DMS153 (cell line): ENCODE results near the gene COL9A3.
A peak's percentile ranks its signal among the peaks of the same experiment; 100 is the strongest.

Experiments used
- DNase-seq: peaks from one replicate; lab custom pipeline; 2025; lab: John Stamatoyannopoulos, UW

The COL9A3 gene

DNA sequence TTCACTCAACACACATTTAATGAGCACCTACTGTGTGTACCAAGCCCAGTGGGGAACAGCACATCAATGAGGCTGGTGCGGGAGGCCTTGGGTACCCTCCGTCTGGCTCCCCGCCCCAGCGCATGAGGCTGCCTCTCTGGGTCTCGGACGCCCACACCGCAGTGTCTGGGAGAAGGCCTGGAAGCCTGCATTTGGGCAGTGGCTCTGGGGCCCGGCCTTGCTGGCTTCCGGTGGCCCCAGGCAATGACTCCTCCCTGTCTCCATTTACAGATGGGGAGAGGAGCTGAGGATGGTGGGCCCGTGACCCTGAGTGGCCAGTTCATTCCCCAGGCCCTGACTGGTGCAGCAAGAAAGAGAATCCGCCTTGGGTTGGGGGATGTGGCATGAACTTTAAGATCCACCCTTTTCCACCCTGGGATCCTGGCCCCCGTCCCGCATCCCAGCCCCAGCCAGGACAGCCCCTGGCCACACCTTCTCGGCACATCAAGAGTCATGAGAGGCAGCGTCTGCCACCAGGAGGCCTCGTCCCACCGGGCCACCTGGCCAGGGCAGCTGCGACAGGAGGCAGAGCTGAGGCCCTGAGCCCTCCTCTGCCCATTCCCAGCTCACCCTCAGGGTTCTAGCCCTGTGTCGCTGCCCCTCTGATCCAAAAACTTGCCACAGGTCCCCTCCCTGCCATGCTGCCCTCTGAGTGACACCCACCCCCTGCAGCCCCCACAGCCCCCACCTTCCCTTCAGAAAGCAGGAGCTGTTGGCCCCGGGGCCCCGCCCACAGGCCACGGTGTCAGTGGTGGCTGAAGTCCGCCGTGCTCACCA lies 38.0 kb upstream of the COL9A3 start:
- DNase-seq = no peak

DNA sequence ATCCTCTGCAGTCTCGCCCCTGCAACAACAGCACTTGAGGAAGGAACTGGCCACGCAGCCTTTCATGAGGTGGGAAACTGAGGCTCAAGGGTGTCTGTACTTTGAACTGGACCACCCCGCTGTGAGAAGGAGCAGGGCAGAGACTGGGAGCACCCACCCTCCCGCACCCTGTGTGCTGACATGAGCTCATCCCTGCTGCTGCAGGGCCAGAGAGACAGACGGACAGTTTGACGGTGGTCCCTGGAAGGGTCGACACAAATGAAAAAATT lies 37.5 kb upstream of the COL9A3 start:
- DNase-seq = no peak

- DNase-seq = peak; percentile 35
Observed at GRCh38 chr20:62780204-62780603, 36.6 kb upstream of the COL9A3 start.

DNA sequence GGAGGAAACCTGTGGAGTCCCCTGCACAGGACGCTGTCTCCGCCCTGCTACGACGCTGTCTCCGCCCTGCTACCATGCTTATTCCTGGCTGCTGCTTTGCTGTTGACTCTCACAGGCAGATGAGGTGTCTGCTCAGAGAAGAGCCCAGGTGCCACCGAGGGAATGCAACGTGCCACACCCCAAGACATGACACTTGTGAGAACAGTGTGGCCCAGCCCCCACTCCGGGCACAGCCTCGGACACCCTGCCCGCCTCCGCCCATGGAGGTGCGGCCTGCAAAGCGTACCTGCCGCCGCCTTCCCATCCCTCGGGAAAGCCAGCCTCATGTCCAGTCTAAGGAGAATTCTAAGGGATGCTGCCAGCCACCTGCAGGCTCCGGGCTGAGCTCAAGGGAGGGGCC lies 36.2 kb upstream of the COL9A3 start:
- no peak for DNase-seq

GRCh38 chr20:62782149-62782892 lies 34.5 kb upstream of the COL9A3 start:
- no peak for DNase-seq

DNA sequence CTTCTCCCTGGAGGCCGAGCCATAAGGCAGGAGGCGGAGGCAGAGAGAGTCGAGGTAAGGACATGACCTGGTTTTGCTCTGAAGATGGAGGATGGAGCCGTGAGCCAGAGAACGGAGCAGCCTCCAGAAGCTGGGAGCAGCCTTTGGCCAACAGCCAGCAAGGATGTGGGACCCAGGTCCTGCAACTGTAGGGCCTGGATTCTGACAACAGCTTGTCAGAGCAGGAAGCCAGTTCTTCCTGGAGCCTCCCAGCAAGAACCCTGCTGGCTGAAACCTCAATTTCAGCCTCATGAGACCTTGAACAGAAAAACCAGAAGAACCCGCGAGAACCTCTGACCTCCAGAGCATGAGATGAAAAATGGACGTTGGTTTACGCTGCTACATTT lies 34.0 kb upstream of the COL9A3 start:
- no peak for DNase-seq

GRCh38 chr20:62784497-62784896 lies 32.4 kb upstream of the COL9A3 start:
- no peak for DNase-seq

DNA sequence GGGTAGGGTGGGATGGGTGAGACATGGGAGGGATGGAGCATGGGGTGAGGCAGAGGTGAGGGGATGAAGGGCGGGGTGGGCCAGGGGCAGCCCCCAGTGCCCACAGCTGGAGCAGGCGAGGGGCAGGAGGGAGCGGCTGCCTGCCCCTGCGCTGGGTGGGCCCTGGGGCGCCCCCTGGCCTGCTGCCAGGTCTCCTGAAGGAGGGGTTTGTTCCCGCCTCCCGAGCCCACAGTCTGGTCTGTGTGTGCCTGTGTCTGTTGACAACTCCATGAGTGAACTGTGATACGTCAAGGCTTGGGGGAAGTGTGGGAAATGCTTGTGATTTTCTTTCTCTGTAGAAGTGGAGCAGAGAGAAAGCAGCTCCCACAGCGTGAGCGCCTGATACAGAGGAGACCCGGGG lies 31.5 kb upstream of the COL9A3 start:
- no peak for DNase-seq

DNA sequence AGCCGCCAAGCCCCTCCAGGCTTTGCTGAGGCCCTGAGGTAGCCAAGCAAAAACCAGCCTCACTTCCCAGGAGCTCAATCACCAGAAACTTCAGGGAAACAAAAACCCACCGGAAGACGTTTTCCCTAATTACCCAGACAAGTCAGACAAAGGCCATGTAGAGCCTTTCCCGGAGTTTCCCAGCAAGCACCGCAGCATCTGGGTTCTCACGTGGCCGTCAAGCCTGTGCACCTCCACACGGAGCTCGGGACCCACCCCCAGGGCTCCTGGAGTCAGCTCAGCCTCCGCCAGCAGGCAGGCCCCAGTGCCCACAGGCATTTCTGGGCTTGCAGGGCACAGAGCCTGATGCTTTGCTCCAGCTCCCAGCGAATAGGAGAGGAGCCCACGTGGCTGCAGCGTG lies 30.7 kb upstream of the COL9A3 start:
- DNase-seq = no peak

GRCh38 chr20:62787321-62787720 lies 29.5 kb upstream of the COL9A3 start:
- DNase-seq = no peak

DNA sequence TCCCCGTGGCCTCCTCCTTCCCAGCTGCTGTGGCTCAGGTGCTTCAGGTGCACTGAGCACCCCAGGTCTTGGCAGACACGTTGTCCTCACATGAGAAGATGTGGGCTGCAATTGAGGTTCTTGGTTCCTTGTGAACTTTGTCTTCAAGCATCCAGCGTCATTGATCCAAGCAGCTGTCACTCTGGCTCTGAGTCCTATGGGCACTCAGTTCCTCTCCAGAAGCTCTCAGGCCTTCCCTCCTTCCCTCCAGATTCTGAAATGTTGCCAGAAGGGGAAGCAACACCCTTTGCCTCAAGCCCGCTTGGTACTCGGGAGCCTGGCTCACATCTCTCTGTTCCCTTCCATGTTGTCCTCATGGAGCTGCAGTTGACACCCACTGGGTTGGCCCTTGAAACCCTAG lies 29.0 kb upstream of the COL9A3 start:
- no peak for DNase-seq

GRCh38 chr20:62788607-62789006 lies 28.2 kb upstream of the COL9A3 start:
- no peak for DNase-seq

DNA sequence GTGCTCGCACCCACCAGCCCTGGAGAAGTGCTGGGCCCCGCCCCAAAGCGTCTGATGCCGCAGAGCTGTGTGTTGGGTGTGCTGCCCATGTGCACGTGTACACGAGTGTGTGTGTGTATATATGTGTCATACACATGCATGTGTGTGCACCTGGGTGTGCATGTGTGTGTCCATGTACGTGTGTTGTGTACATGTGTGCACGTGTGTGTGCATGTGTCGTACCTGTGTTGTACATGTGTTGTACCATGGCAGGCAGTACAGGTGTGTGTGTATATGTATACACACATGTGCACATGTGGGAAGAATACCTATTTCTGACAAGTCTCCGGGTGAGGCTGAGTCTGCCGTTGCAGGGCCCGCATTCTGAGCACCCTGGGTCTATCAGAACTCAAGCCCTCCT lies 26.8 kb upstream of the COL9A3 start:
- no peak for DNase-seq

DNA sequence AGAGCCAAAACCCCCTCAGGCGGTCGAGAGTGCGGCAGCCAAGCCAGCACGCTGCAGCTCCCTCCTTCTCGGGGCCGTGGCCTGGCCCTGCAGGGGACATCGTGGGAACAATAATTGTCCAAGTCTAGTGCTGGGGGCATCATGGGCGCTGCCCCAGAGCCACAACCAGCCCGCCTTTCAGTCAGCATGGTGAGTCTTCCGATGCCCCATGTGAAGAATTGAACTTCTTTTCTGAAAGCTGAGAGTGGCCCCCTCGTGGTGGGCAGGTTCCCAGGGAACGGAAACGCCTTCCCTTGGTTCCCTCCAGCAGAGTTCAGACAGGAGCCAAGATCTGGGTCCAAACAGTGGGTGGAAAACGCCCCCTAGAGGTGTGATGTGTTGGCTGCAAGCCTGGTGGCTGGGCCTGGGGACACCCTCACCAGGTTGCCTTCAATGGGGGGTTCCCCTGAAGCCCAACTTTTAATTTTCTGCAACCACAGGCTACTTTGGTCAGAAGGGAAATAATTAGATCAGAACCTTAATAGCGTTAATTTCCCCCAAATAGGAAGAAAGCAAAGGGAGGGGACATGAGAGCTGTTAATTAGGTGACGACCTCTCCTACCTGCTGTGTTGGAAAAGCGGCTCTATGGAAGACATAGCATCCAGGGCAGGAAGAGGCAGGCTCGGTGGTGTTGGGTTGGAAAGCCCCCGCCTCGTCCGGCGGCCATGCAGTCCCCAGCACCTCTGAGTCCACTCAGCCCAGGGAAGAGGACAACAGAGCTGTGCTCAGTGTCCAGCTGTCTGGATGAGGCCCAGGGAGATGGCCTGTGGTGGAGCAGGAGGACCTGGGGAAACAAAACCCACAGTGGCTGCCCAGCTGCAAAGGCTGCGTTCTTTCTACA lies 25.3 kb upstream of the COL9A3 start:
- DNase-seq = peak; percentile 80

DNA sequence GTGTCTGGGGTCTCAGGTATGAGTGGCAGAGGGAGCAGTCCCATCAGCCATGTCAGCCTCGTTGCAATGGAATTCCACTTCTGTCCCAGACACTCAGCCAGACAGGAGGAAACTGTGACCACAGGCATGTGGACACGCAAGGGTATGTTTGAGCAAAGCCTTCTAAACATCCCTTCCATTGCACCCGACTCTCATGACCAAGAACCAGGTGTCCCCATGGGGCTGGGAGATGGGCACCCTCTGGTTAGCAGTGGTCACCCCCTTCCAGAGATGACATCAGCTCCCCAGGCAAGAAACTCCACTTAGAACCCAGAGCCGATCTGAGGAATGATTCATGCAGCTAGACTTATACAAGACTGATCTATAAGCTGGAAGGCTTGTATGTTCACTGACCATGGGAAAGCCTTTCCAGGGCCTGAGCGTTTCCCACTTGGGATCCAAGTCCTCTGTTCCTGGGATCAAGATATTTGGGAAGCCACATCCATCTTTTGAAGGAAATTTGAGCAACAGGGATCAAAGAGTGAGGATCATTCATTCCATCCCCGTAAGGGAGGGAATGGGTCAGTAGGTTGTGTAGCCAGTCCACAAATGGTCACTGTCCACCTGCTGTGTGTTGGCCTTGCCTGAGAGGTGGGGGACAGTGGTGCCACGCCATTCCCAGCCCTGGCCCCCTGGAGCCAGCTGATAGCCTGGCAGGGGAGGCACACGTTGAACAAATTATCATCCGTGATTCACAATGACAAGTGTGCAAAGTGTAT lies 24.5 kb upstream of the COL9A3 start:
- no peak for DNase-seq

DNA sequence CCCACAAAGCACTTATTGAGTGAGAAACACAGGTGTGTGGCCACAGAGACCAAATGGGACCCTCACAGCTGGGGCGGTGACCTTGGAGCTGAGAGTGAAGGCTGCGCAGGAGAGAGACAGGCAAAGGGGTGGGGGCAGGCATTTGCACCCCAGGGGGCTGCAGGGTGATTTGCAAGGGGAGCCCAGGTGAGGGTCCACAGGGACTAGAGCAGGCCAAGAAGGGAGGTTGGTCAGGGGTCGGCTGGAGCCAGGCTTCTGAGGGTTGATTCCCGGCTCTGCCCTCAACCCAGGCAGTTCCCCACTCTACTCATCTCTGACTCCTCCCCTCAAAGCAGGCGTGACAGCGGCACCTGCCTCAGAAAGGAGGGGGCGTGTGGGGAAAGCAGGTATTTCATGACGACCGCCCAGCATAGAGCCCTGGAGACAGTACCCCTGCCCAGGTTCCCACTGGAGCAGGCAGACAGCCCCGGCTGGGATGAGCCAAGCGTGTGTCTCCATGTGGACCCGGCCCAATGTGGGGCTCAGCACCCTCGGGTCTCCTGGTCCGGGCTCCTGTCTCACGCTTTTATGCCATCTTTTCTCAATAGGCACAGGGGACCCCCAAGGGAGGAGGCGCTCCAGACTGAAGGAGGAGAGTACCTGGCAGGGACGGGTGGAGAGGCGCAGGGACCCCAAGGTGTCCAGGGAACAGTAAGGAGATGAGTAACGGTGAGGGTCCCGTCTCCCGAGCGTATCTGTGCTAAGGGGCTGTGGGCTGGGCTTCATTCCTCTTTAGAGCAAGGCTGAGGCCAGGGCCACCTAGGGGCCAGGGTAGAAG lies 23.7 kb upstream of the COL9A3 start:
- DNase-seq = no peak

DNA sequence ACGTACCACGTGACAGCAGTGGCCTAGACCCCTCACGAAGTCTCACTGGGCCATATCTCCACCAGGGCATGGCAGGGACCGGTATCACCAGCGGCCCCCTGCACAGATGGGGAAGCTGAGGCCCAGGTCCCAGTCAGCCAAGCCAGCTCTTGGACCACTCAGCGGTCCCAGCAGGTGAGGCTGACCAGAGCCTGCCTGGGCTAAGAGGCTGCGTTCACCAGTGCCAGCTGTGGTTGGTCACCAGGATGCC lies 23.2 kb upstream of the COL9A3 start:
- DNase-seq = no peak

- DNase-seq = peak; percentile 90
Observed at GRCh38 chr20:62794007-62794724, 22.7 kb upstream of the COL9A3 start.

- peak; percentile 19 for DNase-seq
Observed at GRCh38 chr20:62795023-62795761, 21.7 kb upstream of the COL9A3 start.
